ENCODE data around the gene ACAD9.

DNA sequence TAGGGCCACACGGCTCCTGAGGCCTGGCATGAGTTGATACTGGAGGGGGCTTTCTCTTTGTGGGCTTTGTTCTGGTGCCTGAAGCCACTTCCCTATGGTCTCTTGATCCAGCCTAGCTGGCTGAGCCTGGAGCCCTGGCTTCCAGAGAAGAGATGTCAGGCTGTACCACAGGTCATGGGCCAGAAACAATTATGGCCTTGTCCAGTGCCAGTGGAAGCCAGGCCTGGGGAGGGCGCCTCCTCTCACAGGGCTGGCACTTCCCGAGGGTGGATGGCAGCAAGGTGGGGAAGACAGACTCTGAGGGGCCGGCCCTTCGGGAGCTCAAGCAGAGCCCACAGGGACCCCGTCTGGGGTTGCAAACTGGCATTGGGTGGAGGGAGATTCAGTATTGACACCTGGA is 34.9 kb upstream of the ACAD9 start:
- TF ChIP-seq, protein P1, sequence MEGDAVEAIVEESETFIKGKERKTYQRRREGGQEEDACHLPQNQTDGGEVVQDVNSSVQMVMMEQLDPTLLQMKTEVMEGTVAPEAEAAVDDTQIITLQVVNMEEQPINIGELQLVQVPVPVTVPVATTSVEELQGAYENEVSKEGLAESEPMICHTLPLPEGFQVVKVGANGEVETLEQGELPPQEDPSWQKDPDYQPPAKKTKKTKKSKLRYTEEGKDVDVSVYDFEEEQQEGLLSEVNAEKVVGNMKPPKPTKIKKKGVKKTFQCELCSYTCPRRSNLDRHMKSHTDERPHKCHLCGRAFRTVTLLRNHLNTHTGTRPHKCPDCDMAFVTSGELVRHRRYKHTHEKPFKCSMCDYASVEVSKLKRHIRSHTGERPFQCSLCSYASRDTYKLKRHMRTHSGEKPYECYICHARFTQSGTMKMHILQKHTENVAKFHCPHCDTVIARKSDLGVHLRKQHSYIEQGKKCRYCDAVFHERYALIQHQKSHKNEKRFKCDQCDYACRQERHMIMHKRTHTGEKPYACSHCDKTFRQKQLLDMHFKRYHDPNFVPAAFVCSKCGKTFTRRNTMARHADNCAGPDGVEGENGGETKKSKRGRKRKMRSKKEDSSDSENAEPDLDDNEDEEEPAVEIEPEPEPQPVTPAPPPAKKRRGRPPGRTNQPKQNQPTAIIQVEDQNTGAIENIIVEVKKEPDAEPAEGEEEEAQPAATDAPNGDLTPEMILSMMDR (IDR thresholded peaks at IDR 0.05) = no peak
- no peak for TF ChIP-seq POLR2A (IDR thresholded peaks at IDR 0.05; ENCODE audit: low read depth)
